HEK293 (cell line): Measurements from ENCODE around the gene DCANP1.
A peak's percentile ranks its signal among the peaks of the same experiment; 100 is the strongest.

ENCODE experiments used
- CTCF ChIP-seq: fragments of 450-650 bp; formaldehyde crosslinking; IDR thresholded peaks from 2 replicates; pipeline ENCODE4 v1.5.1; 2016; ENCODE audit warnings: missing biosample characterization, missing genetic modification characterization
- EGR2 ChIP-seq: fragments of 450-650 bp; formaldehyde crosslinking; IDR thresholded peaks from 2 replicates; pipeline ENCODE4 v1.5.1; 2016; ENCODE audit warnings: low read depth, missing biosample characterization, missing genetic modification characterization
- ZNF140 ChIP-seq: fragments of 450-650 bp; formaldehyde crosslinking; IDR thresholded peaks from 2 replicates; pipeline ENCODE4 v1.5.1; 2016; ENCODE audit warnings: missing biosample characterization, missing genetic modification characterization
- ZNF776 ChIP-seq: fragments of 450-650 bp; formaldehyde crosslinking; IDR thresholded peaks from 2 replicates; pipeline ENCODE4 v1.5.0; 2017; ENCODE audit warnings: missing biosample characterization, missing genetic modification characterization, borderline replicate concordance
- TF ChIP-seq, protein P1 (sequence below): fragments of 450-650 bp; formaldehyde crosslinking; IDR thresholded peaks from 2 replicates; pipeline ENCODE4 v1.5.1; 2016; ENCODE audit warnings: missing biosample characterization, missing genetic modification characterization

GRCh38 chr5:135466178-135467050 is 19.3 kb upstream of the DCANP1 start:
- TF ChIP-seq EGR2 (tag by site-specific recombination), result no peak
- TF ChIP-seq CTCF (tag by site-specific recombination), result peak; percentile 93
- no peak for TF ChIP-seq ZNF776 (tag by site-specific recombination)
- no peak for TF ChIP-seq ZNF140 (tag by site-specific recombination)
- TF ChIP-seq, protein P1, sequence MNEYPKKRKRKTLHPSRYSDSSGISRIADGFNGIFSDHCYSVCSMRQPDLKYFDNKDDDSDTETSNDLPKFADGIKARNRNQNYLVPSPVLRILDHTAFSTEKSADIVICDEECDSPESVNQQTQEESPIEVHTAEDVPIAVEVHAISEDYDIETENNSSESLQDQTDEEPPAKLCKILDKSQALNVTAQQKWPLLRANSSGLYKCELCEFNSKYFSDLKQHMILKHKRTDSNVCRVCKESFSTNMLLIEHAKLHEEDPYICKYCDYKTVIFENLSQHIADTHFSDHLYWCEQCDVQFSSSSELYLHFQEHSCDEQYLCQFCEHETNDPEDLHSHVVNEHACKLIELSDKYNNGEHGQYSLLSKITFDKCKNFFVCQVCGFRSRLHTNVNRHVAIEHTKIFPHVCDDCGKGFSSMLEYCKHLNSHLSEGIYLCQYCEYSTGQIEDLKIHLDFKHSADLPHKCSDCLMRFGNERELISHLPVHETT (tag by site-specific recombination), result no peak
